K562 (cell line): ENCODE results near the gene DPYSL4. TPM values are rescaled to one million over a fixed set of nuclear protein-coding genes. Genes with fewer than 3 reads are reported as not detected.

Experiments used
- JUN ChIP-seq, 2 experiments: sonication (generic) in 1 of 2; formaldehyde crosslinking in 1 of 2; IDR thresholded peaks; 2 replicates each; pipeline versions ENCODE4 v1.6.1 to v1.8.0; 2012 to 2022; ENCODE audit warnings: borderline replicate concordance in 2 of 2, mild to moderate bottlenecking in 2 of 2, improper control_type of control experiment in 1 of 2, low read depth in 1 of 2, low read length in 1 of 2, missing genetic modification reagents in 1 of 2
- KAT2B ChIP-seq: IDR thresholded peaks from one replicate; pipeline ENCODE4 v1.6.1; 2012; ENCODE audit warnings: low read depth, mild to moderate bottlenecking, control low read depth, inconsistent platforms, low read length, moderate library complexity
- MAFF ChIP-seq: IDR thresholded peaks from 2 replicates; pipeline ENCODE4 v1.6.1; 2012; ENCODE audit warnings: low read length, improper control_type of control experiment
- RBM34 ChIP-seq: fragments of 200-400 bp; formaldehyde crosslinking; IDR thresholded peaks from 2 replicates; pipeline ENCODE4 v1.6.1; 2018; ENCODE audit warnings: low read length, borderline replicate concordance; ENCODE audit not compliant: insufficient read depth
- SIN3A ChIP-seq, 2 experiments: fragments of 150-350 bp in 1 of 2; IDR thresholded peaks; 2 replicates each; pipeline ENCODE4 v1.6.1; 2011 to 2016; ENCODE audit warnings: borderline replicate concordance in 2 of 2, low read depth in 2 of 2, low read length in 2 of 2, mild to moderate bottlenecking in 2 of 2, moderate library complexity in 2 of 2; ENCODE audit not compliant: control insufficient read depth in 1 of 2
- SMARCB1 ChIP-seq: IDR thresholded peaks from 2 replicates; pipeline ENCODE4 v1.6.1; 2011; ENCODE audit warnings: improper control_type of control experiment, low read depth; ENCODE audit not compliant: insufficient read length
- ZBTB40 ChIP-seq, 2 experiments: fragments of 450-650 bp in 1 of 2; sonication (generic) in 1 of 2; formaldehyde crosslinking in 1 of 2; IDR thresholded peaks; 2 replicates each; pipeline versions ENCODE4 v1.7.1 to v1.9.0; 2016 to 2022; ENCODE audit warnings: inconsistent platforms in 1 of 2, mild to moderate bottlenecking in 1 of 2, missing genetic modification reagents in 1 of 2
- ZNF263 ChIP-seq: sonication (generic); formaldehyde crosslinking; IDR thresholded peaks from 2 replicates; pipeline ENCODE4 v1.8.0; 2022; ENCODE audit warnings: mild to moderate bottlenecking, missing genetic modification reagents, borderline replicate concordance
- polyA plus RNA-seq, 8 experiments: library from polyadenylated mRNA; depleted of rRNA in 4 of 8; stranded (reverse) in 5 of 8; unstranded in 3 of 8; fragments of >200 nt; fragmentation: Nextera tagmentation in 2 of 8; fragmentation: Illumina TruSeq in 1 of 8; extraction: Ambion mirVana in 2 of 8; extraction: Trizol in 1 of 8; gene quantifications; 2 replicates each; pipeline versions ENCODE4 v1.2.1 to v1.2.3, GENCODE V29; 2011 to 2014; ENCODE audit warnings: inconsistent platforms in 1 of 8, missing spikeins in 1 of 8
- total RNA-seq, 7 experiments: library from RNA; depleted of rRNA in 6 of 7; stranded (reverse); fragments of >200 nt in 6 of 7; fragmentation: Illumina TruSeq in 2 of 7; extraction: Trizol in 2 of 7; gene quantifications; 2 replicates each; pipeline versions ENCODE4 v1.2.1 to v1.2.3, GENCODE V29; 2011 to 2021; ENCODE audit warnings: low replicate concordance in 1 of 7
- TF ChIP-seq, protein P1 (sequence below): fragments of 250-450 bp; sonication (Bioruptor Pico); IDR thresholded peaks from 2 replicates; pipeline ENCODE4 v1.4.0; 2020; ENCODE audit warnings: mild to moderate bottlenecking, moderate library complexity
- TF ChIP-seq, protein P2 (sequence below): fragments of 250-450 bp; sonication (Bioruptor Pico); IDR thresholded peaks from 2 replicates; pipeline ENCODE4 v1.5.0; 2021; ENCODE audit warnings: mild to moderate bottlenecking, moderate library complexity

The DPYSL4 gene
- total and polyA plus RNA-seq, 9 of the 15 experiments (the other 6 are each of a cell fraction or from before 2014, with no cell fraction given), result 0.03 TPM; not detected in 8

- no peak for TF ChIP-seq ZBTB40 (IDR thresholded peaks at IDR 0.05)
- TF ChIP-seq ZBTB40 (CRISPR knock-in tag; IDR thresholded peaks at IDR 0.05), result no peak
- no peak for TF ChIP-seq MAFF
- TF ChIP-seq, protein P1, sequence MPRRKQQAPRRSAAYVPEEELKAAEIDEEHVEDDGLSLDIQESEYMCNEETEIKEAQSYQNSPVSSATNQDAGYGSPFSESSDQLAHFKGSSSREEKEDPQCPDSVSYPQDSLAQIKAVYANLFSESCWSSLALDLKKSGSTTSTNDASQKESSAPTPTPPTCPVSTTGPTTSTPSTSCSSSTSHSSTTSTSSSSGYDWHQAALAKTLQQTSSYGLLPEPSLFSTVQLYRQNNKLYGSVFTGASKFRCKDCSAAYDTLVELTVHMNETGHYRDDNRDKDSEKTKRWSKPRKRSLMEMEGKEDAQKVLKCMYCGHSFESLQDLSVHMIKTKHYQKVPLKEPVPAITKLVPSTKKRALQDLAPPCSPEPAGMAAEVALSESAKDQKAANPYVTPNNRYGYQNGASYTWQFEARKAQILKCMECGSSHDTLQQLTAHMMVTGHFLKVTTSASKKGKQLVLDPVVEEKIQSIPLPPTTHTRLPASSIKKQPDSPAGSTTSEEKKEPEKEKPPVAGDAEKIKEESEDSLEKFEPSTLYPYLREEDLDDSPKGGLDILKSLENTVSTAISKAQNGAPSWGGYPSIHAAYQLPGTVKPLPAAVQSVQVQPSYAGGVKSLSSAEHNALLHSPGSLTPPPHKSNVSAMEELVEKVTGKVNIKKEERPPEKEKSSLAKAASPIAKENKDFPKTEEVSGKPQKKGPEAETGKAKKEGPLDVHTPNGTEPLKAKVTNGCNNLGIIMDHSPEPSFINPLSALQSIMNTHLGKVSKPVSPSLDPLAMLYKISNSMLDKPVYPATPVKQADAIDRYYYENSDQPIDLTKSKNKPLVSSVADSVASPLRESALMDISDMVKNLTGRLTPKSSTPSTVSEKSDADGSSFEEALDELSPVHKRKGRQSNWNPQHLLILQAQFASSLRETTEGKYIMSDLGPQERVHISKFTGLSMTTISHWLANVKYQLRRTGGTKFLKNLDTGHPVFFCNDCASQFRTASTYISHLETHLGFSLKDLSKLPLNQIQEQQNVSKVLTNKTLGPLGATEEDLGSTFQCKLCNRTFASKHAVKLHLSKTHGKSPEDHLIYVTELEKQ (CRISPR knock-in tag), result no peak
- no peak for TF ChIP-seq KAT2B
- TF ChIP-seq SMARCB1, result no peak
- 0 out of 2 replicates have a peak, but pooled peaks have one; percentile 8 for TF ChIP-seq JUN (IDR thresholded peaks at IDR 0.05; ENCODE audit: borderline replicate concordance, low read depth, low read length)
- no peak for TF ChIP-seq JUN (CRISPR knock-in tag; IDR thresholded peaks at IDR 0.05; ENCODE audit: borderline replicate concordance)
- TF ChIP-seq SIN3A (IDR thresholded peaks at IDR 0.05; ENCODE audit: borderline replicate concordance in 2 of 2, control insufficient read depth in 1 of 2, low read depth in 2 of 2, low read length in 2 of 2), result no peak
- TF ChIP-seq, protein P2, sequence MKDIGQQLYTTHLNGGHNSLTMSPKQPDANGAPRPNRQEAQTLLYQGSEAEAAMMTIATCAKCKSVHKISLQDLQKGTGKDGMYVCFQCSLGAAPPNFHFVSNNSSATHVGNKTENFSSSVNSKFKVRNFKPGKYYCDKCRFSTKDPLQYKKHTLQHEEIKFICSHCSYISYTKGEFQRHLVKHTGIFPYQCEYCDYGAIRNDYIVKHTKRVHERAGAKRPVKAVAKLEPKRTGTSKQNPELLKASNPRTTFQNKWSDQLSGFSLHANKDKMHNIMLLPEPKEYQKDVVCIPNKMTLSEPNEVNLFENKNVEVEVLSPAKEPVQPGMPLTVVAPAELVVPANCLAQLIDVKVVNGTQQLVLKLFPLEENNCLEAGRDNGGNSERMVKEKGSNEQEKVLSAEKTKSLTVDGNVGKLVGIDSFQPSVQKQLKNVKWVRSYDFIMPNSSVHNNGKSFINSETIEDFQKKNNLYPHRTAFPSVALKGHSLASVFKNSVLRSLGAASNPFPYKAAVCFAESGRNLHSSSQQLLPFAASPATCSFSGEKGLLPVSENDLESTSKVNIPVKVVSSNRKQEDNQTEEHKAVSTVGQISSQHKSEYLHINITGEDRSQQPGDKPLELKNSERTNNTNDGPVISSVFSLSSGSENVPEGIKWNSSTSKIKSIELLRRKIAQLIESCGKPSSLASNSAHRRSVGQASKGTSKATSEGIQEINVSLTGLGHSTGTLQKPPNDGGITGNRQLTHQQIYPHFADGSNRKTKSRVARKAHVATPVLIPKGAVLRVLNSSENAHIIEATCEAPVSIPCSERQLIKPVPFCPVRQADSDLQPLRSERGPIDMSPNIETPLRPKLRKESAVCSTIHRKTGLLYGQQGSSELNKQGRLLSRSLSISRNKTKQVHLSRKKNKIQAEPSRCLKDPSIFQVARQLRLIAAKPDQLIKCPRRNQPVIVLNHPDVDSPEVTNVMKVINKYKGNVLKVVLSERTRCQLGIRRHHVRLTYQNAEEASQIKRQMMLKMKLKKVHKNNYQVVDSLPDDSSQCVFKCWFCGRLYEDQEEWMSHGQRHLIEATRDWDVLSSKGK, result no peak
- TF ChIP-seq RBM34, result no peak
- no peak for TF ChIP-seq ZNF263 (CRISPR knock-in tag)
Observed at GRCh38 chr10:132223156-132223590, 36.4 kb downstream of the DPYSL4 start (continued).
